Karpas-422 (cell line): Measurements from ENCODE around the gene NFIX. TPM values are rescaled to one million over a fixed set of nuclear protein-coding genes. Genes with fewer than 3 reads are reported as not detected.
A peak's percentile ranks its signal among the peaks of the same experiment; 100 is the strongest.

Experiments
- DNase-seq: peaks from one replicate; pipeline ENCODE4 v3.0.0-alpha.2; 2015
- H2AFZ ChIP-seq: fragments of 200-600 bp; sonication (generic); 2 replicates; pipeline ENCODE4 v1.6.1; 2014; ENCODE audit warnings: antibody characterized with exemption, low read length, mixed read lengths
- H3K27ac ChIP-seq: fragments of 200-600 bp; sonication (generic); 2 replicates; pipeline ENCODE4 v1.5.1; 2014; ENCODE audit warnings: mild to moderate bottlenecking, low read length, moderate library complexity
- H3K27me3 ChIP-seq: fragments of 200-600 bp; sonication (generic); 2 replicates; pipeline ENCODE4 v1.6.1; 2014; ENCODE audit warnings: low read length, mixed read lengths
- H3K36me3 ChIP-seq: fragments of 200-600 bp; sonication (generic); 2 replicates; pipeline ENCODE4 v1.6.1; 2014; ENCODE audit warnings: low read length, mixed read lengths; ENCODE audit not compliant: insufficient read depth
- H3K4me1 ChIP-seq: fragments of 200-600 bp; sonication (generic); 2 replicates; pipeline ENCODE4 v1.6.1; 2014; ENCODE audit warnings: mild to moderate bottlenecking, low read length, mixed read lengths
- H3K4me2 ChIP-seq: fragments of 200-600 bp; sonication (generic); 2 replicates; pipeline ENCODE4 v1.6.1; 2014; ENCODE audit warnings: low read length, low read depth, mild to moderate bottlenecking; ENCODE audit not compliant: poor library complexity, severe bottlenecking
- H3K4me3 ChIP-seq: fragments of 200-600 bp; sonication (generic); 2 replicates; pipeline ENCODE4 v1.5.1; 2014; ENCODE audit warnings: mild to moderate bottlenecking, antibody characterized with exemption, low read length, mixed read lengths
- H3K79me2 ChIP-seq: fragments of 200-600 bp; sonication (generic); 2 replicates; pipeline ENCODE4 v1.6.1; 2014; ENCODE audit warnings: mild to moderate bottlenecking, low read length, mixed read lengths
- H3K9ac ChIP-seq: fragments of 200-600 bp; sonication (generic); 2 replicates; pipeline ENCODE4 v1.6.0; 2014; ENCODE audit warnings: low read length
- H3K9me2 ChIP-seq: fragments of 200-600 bp; sonication (generic), shearing (Covaris generic); replicated peaks from 2 replicates; pipeline ENCODE4 v1.6.0; 2014; ENCODE audit warnings: mild to moderate bottlenecking, low read length, moderate library complexity; ENCODE audit not compliant: insufficient read depth
- H3K9me3 ChIP-seq: fragments of 300-700, 200-600 bp; sonication (generic); 2 replicates; pipeline ENCODE4 v1.6.1; 2014; ENCODE audit warnings: low read length, mixed read lengths
- H4K20me1 ChIP-seq: fragments of 200-600 bp; sonication (generic); 2 replicates; pipeline ENCODE4 v1.6.1; 2014; ENCODE audit warnings: mild to moderate bottlenecking, antibody characterized with exemption, low read length, low read depth; ENCODE audit not compliant: insufficient read depth
- total RNA-seq: library from RNA; depleted of rRNA; stranded (reverse); fragments of >200 nt; shearing (Covaris generic); gene quantifications from 2 replicates; pipeline ENCODE4 v1.2.3, GENCODE V29; 2014; ENCODE audit warnings: low replicate concordance

The NFIX gene
- total RNA-seq, 1 experiment from 2014 or later = 0.04 TPM

DNA sequence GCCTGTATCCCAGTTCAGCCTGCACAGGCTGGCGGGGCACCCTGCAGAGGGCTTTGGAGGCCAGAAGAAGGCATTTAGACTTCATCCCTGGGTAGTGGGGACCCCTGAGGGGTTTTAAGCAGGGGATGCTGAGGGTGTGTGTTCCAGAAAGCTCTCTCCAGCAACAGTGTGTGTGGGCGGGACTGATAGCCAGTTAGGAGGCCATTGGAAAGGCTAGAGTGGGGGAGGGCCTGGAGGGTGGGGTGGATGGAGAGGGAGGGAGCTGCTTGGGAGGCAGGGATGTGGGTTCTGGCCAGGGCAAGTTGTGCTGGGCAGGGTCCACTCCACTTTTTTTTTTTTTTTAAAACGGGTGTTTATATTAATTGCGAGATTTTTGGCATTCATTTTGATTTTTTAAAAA lies 79.1 kb downstream of the NFIX start:
- H3K9me3 ChIP-seq = no peaks in the 10 kb centered on the region
- H3K27ac ChIP-seq = no peak overlapping the region
- H3K36me3 ChIP-seq = no peaks in the 10 kb centered on the region
- H3K27me3 ChIP-seq = no peaks in the 10 kb centered on the region
- no peak overlapping the region for H3K9ac ChIP-seq
- H3K4me3 ChIP-seq = no peak overlapping the region
- no peaks in the 10 kb centered on the region for H3K9me2 ChIP-seq
- no peaks in the 10 kb centered on the region for H3K4me1 ChIP-seq
- DNase-seq = no peak
- H2AFZ ChIP-seq = no peak overlapping the region
- H4K20me1 ChIP-seq = no peaks in the 10 kb centered on the region
- no peaks in the 10 kb centered on the region for H3K79me2 ChIP-seq
- no peak overlapping the region for H3K4me2 ChIP-seq

DNA sequence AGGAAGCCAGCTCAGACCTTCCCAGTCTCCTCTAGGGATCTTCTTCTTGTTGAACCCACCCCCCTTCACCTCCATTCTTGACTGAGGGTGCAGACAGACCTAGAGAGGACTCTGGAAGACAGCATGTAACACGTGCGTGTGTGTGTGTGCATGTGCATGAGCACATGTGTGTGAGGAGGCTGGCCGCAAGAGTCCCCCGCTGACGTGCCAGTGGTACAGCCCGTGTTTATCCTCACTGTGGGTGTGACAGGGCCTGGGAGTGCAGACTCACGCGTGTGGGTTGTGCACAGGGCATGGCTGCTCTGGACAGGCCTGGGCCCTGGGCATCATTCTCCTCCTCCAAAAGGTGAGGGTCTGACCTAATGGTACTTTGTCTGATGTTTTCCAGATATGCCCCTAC lies 81.0 kb downstream of the NFIX start:
- no peak for DNase-seq
- H4K20me1 ChIP-seq = no peaks in the 10 kb centered on the region
- no peak overlapping the region for H3K4me3 ChIP-seq
- no peaks in the 10 kb centered on the region for H3K9me2 ChIP-seq
- no peak overlapping the region for H3K9ac ChIP-seq
- no peaks in the 10 kb centered on the region for H3K9me3 ChIP-seq
- H3K27ac ChIP-seq = no peak overlapping the region
- H3K79me2 ChIP-seq = no peaks in the 10 kb centered on the region
- no peaks in the 10 kb centered on the region for H3K36me3 ChIP-seq
- H3K27me3 ChIP-seq = no peaks in the 10 kb centered on the region
- no peak overlapping the region for H3K4me2 ChIP-seq
- no peaks in the 10 kb centered on the region for H3K4me1 ChIP-seq
- H2AFZ ChIP-seq = no peak overlapping the region

GRCh38 chr19:13076787-13077186 lies 81.5 kb downstream of the NFIX start:
- DNase-seq = no peak
- H4K20me1 ChIP-seq = no peaks in the 10 kb centered on the region
- no peak overlapping the region for H3K9ac ChIP-seq
- no peak overlapping the region for H2AFZ ChIP-seq
- no peaks in the 10 kb centered on the region for H3K9me2 ChIP-seq
- no peak overlapping the region for H3K27ac ChIP-seq
- H3K79me2 ChIP-seq = no peaks in the 10 kb centered on the region
- no peaks in the 10 kb centered on the region for H3K9me3 ChIP-seq
- H3K4me3 ChIP-seq = no peak overlapping the region
- no peaks in the 10 kb centered on the region for H3K27me3 ChIP-seq
- no peaks in the 10 kb centered on the region for H3K36me3 ChIP-seq
- no peak overlapping the region for H3K4me2 ChIP-seq
- H3K4me1 ChIP-seq = no peaks in the 10 kb centered on the region

GRCh38 chr19:13077240-13077639 lies 82.0 kb downstream of the NFIX start:
- Histone ChIP-seq H4K20me1 (no peaks in the 10 kb centered on the region), H3K4me1 (no peaks in the 10 kb centered on the region), H3K27ac (no peak overlapping the region), H2AFZ (no peak overlapping the region), H3K27me3 (no peaks in the 10 kb centered on the region), H3K79me2 (no peaks in the 10 kb centered on the region), H3K9ac (no peak overlapping the region), H3K4me3 (no peak overlapping the region), H3K9me2 (no peaks in the 10 kb centered on the region), H3K4me2 (no peak overlapping the region), H3K36me3 (no peaks in the 10 kb centered on the region), H3K9me3 (no peaks in the 10 kb centered on the region)
- no peak for DNase-seq

DNA sequence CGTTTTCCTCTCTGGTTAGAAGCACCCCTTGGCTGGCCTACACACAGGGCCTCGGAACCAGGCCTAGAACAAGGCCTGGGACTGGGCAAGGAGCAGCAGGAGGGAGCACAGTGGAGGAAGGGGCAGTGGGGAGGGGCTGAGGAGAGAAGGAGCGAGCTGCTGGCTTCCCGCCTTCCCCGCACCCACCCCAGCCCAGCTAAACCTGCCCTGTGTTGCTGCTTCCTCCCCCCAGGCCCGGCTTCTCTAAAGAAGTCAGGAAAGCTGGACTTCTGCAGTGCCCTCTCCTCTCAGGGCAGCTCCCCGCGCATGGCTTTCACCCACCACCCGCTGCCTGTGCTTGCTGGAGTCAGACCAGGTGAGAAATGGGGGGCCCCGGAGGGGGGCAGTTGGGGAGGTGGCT lies 83.1 kb downstream of the NFIX start:
- Histone ChIP-seq H3K9me3 (no peaks in the 10 kb centered on the region), H3K9ac (no peak overlapping the region), H3K27ac (no peak overlapping the region), H3K4me1 (no peaks in the 10 kb centered on the region), H3K4me3 (no peak overlapping the region), H3K79me2 (no peaks in the 10 kb centered on the region), H3K4me2 (no peak overlapping the region), H3K36me3 (no peaks in the 10 kb centered on the region), H3K9me2 (no peaks in the 10 kb centered on the region), H4K20me1 (no peaks in the 10 kb centered on the region), H3K27me3 (no peaks in the 10 kb centered on the region), H2AFZ (no peak overlapping the region)
- no peak for DNase-seq

DNA sequence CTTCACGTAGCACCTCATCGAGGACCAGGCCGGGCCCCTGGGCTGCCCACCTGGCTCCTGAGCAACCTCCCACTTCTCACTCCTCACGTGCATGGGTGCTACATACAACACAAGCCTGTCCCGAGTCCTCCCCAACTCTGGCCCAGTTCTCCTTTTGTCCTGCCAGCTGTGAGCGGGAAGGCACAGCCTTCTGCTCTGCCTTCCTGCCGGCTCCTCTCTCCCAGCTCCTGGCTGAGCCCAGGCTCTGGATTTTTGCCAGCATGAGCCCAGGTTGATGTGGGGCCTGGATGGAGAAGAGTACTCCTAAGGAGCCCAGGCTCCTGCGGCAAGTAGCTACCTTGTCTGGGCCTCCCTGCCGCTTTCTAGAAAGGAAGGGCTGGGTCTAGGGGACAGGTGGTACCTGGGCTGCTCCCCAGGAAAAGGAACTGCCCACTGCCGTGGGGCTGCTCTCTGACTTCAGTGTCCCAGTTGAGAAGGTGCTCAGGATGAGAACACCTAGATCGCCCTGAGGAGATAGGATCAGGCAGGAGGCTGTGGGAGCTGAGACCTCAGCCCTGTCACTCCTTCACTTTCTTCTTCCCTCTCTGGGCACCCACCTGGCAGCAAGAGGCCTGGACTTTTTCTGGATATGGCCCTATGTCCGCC lies 83.7 kb downstream of the NFIX start:
- Histone ChIP-seq H3K9me2 (no peaks in the 10 kb centered on the region), H3K27ac (no peak overlapping the region), H3K4me3 (no peak overlapping the region), H3K9me3 (no peaks in the 10 kb centered on the region), H3K36me3 (no peaks in the 10 kb centered on the region), H3K27me3 (no peaks in the 10 kb centered on the region), H3K79me2 (no peaks in the 10 kb centered on the region), H3K9ac (no peak overlapping the region), H3K4me1 (no peaks in the 10 kb centered on the region), H2AFZ (no peak overlapping the region), H3K4me2 (no peak overlapping the region), H4K20me1 (no peaks in the 10 kb centered on the region)
- no peak for DNase-seq

- Histone ChIP-seq H3K79me2 (no peaks in the 10 kb centered on the region), H3K9me3 (no peaks in the 10 kb centered on the region), H2AFZ (no peak overlapping the region), H4K20me1 (no peaks in the 10 kb centered on the region), H3K27ac (no peak overlapping the region), H3K27me3 (no peaks in the 10 kb centered on the region), H3K9ac (no peak overlapping the region), H3K4me3 (no peak overlapping the region), H3K36me3 (no peaks in the 10 kb centered on the region), H3K4me1 (no peaks in the 10 kb centered on the region), H3K4me2 (no peak overlapping the region), H3K9me2 (no peaks in the 10 kb centered on the region)
- no peak for DNase-seq
These were observed 84.3 kb downstream of the NFIX start for GRCh38 chr19:13079542-13079986.

DNA sequence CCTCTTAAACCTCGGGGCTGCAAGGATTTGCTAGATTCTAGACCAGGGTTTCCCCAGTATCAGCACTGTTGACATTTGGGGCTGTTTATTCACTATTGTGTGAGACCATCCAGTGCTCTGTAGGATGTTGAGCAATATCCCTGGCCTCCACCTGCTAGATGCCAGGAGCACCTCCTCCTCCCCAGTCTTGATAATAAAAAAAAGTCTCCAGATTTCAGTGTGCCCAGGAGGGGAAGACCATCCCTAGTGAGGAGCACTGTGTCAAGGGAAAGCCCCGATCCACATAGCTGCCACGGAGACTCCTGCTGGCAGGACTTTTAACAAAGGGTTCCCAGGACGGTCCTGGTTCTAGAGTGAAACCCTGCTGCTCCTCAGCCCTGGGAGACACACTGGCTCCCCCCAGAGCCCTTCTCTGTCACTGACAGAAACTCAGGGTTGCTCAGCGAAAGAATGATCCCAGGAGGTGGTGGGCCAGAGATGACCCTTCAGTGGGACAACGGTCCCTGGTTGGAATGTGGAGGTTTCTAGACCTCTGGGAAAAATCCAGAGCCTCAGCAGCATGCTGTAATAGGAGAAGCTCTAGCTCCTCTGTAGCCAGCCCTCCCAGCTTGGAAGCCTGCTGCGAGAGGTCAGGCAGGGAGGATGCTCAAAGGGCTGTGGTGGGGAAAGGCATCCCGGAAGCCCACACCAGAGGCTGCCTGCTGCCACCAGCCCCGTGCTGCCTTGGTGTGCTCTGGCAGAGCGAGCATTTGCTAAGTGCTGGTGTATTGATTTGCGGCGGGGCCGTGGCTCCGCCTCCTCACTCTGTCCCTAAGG lies 87.1 kb downstream of the NFIX start:
- Histone ChIP-seq H3K9me2 (no peaks in the 10 kb centered on the region), H3K4me1 (no peaks in the 10 kb centered on the region), H3K36me3 (no peaks in the 10 kb centered on the region), H3K9ac (no peak overlapping the region), H2AFZ (no peak overlapping the region), H4K20me1 (no peaks in the 10 kb centered on the region), H3K27me3 (no peaks in the 10 kb centered on the region), H3K4me2 (no peak overlapping the region), H3K4me3 (no peak overlapping the region), H3K79me2 (no peaks in the 10 kb centered on the region), H3K27ac (no peak overlapping the region), H3K9me3 (no peaks in the 10 kb centered on the region)
- peak; percentile 62 for DNase-seq
